Suprapubic skin (tissue), 4 donors: Measurements from ENCODE around the gene ACD. TPM values are rescaled to one million over a fixed set of nuclear protein-coding genes. Genes with fewer than 3 reads are reported as not detected.
A peak's percentile ranks its signal among the peaks of the same experiment; 100 is the strongest.

Experiments
- DNase-seq, 2 donors: peaks; one replicate each; pipeline ENCODE4 v3.0.0-alpha.2; 2019; ENCODE audit warnings: low spot score in 2 of 2
- H3K27ac ChIP-seq: fragments of 200-600 bp; sonication (generic); one replicate; pipeline ENCODE4 v1.5.1; 2019
- H3K27me3 ChIP-seq: fragments of 200-600 bp; sonication (generic); one replicate; pipeline ENCODE4 v1.5.1; 2019
- H3K36me3 ChIP-seq: fragments of 200-600 bp; sonication (generic); one replicate; pipeline ENCODE4 v1.5.1; 2019
- H3K4me1 ChIP-seq: fragments of 200-600 bp; sonication (generic); one replicate; pipeline ENCODE4 v1.5.1; 2019
- H3K4me3 ChIP-seq: fragments of 200-600 bp; sonication (generic); one replicate; pipeline ENCODE4 v1.5.1; 2019; ENCODE audit warnings: mild to moderate bottlenecking
- H3K9me3 ChIP-seq: fragments of 200-600 bp; sonication (generic); one replicate; pipeline ENCODE4 v1.5.1; 2019
- EP300 ChIP-seq: sonication (generic); formaldehyde crosslinking; IDR thresholded peaks from one replicate; pipeline ENCODE4 v1.6.1; 2017; ENCODE audit warnings: antibody characterized with exemption
- POLR2A ChIP-seq, 2 donors: fragments of 450-650 bp; IDR thresholded peaks; one replicate each; pipeline ENCODE4 v1.6.1; 2017; ENCODE audit warnings: antibody characterized with exemption in 2 of 2, mild to moderate bottlenecking in 2 of 2, moderate library complexity in 2 of 2
- POLR2AphosphoS5 ChIP-seq, 3 donors: sonication (generic); formaldehyde crosslinking; IDR thresholded peaks; one replicate each; pipeline ENCODE4 v1.6.1; 2017; ENCODE audit warnings: antibody characterized with exemption in 3 of 3
- WGBS: methylation state at CpG from one replicate; pipeline ENCODE4 v1.1.5; 2018; 5-methylcytosine and 5-hydroxymethylcytosine counted together
- total RNA-seq, 4 donors: library from RNA; depleted of rRNA; stranded (reverse); fragments of >200 nt; gene quantifications; one replicate each; pipeline ENCODE4 v1.1.0, GENCODE V29; 2016
- TF ChIP-seq, protein P1 (sequence below), 2 donors: fragments of 200-600 bp in 1 of 2; fragments of 450-650 bp in 1 of 2; sonication (generic) in 1 of 2; IDR thresholded peaks; one replicate each; pipeline ENCODE4 v1.5.1; 2016 to 2019; ENCODE audit warnings: antibody characterized with exemption in 2 of 2, mild to moderate bottlenecking in 1 of 2, moderate library complexity in 1 of 2

ACD gene
- total RNA-seq, 4 donors from 2014 or later, result 17.6 to 33.9 (median 22.3) TPM

DNA sequence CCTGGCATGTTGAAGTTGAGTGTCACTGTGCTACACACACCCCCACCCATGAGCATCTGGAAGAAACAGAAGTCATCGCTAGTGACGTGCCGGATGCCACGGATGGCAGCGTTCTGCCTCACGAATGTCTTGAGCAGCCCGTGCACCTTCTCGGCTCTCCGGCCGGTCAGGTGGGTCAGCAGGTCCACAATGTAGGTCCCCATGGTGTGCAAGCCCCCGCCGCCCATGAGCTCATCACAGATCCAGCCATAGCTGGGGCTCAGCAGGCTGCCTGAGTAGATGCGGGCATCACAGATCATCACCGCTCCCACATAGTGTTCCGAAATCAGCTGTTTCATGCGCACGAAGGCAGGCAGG lies 15.5 kb upstream of the ACD start:
- H3K27me3 ChIP-seq, result no peaks in the 10 kb centered on the region
- H3K27ac ChIP-seq, result no peak overlapping the region
- DNase-seq, result no peak
- H3K36me3 ChIP-seq, result peaks cover 7% of the 10 kb centered on the region
- peaks cover 48% of the 10 kb centered on the region for H3K4me1 ChIP-seq
- no peak overlapping the region for H3K4me3 ChIP-seq
- H3K9me3 ChIP-seq, result no peaks in the 10 kb centered on the region
- 96% methylated on average over 12 of the region's 17 CpGs for WGBS
- TF ChIP-seq, protein P1, sequence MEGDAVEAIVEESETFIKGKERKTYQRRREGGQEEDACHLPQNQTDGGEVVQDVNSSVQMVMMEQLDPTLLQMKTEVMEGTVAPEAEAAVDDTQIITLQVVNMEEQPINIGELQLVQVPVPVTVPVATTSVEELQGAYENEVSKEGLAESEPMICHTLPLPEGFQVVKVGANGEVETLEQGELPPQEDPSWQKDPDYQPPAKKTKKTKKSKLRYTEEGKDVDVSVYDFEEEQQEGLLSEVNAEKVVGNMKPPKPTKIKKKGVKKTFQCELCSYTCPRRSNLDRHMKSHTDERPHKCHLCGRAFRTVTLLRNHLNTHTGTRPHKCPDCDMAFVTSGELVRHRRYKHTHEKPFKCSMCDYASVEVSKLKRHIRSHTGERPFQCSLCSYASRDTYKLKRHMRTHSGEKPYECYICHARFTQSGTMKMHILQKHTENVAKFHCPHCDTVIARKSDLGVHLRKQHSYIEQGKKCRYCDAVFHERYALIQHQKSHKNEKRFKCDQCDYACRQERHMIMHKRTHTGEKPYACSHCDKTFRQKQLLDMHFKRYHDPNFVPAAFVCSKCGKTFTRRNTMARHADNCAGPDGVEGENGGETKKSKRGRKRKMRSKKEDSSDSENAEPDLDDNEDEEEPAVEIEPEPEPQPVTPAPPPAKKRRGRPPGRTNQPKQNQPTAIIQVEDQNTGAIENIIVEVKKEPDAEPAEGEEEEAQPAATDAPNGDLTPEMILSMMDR (IDR thresholded peaks at IDR 0.05), result no peak

DNA sequence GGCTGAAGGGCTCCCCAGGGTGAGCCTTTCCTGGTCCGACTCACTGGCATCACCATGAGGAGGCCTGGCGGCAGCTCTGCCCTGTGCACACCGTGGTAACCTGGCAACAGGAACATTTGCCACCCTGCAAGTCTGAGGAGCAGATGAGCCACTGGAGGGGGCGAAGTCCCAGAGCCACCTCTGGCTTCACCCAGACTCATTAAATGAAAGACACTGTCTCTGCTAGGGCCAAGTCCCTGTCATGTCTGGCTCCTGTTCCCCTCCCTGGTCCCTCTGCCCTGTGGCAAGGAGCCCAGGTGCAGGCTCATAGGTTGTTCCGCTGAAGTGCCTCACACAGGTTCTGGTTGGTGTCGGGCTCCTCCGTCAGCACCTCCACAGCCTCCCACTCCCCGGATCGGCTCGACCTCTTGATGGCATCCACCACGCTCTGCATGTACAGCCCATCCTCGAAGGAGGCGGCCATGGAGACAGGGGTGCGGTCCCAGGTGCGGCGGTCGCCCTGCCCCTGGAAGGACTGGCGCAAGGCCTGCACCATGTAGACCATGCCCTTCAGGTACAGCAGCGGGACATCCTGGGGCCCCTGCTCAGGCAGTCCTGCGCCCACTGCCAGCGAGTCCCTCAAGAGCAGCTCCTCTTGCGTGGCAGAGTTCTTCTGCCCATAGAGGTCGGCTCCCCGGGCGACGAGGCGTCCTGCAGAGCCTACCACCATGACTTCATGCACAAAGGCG lies 15.0 kb upstream of the ACD start:
- TF ChIP-seq, protein P1 (IDR thresholded peaks at IDR 0.05), result no peak
- TF ChIP-seq POLR2AphosphoS5 (IDR thresholded peaks at IDR 0.05) (no peak), EP300 (no peak), POLR2A (IDR thresholded peaks at IDR 0.05) (no peak)
- WGBS, result 96% methylated on average over 5 of the region's 28 CpGs
- no peak for DNase-seq

DNA sequence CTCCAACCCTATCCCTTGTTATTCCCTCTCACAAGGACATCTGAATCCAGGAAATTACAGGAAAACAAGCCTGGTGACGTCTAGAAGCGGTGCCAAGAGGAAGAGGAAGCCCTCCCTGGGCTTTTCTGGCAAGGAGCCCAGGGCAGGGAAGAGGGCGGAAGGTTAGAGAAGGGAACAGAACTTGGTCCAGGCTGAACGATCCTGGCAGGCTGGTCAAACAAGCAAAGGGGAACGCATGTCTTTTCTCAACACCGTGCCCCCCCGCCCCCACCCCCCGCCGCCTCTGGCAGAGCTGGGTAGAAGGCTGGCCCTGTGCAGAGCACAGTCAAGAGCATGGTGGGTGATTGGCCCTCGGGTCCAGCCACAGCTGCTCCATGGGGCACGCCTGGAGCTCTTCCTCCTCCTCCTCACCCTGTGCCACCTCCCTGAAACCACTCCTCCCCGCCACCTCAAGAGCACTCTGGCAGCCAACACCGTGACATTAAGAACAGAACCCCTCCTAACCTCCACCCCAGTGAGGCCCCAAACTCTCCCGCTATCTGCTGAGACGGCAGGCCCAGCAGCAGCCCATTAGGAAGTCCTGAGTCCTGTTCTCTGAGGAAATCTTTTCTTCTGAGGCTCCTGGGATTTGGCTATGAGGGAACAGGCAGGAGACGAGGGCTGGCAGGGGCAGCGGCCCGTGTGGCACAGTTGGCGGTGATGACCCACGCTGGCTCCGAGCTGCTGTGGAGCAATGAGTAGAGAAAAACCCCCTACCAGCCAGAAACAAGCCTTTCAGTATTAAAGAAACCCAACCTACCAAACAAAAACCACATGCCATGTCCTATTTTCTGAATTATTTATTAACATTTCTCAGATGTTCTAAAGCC lies 13.9 kb upstream of the ACD start:
- Histone ChIP-seq H3K4me1 (peaks cover 48% of the 10 kb centered on the region), H3K36me3 (peaks cover 7% of the 10 kb centered on the region), H3K27me3 (no peaks in the 10 kb centered on the region), H3K27ac (peak overlapping the region; percentile 80), H3K9me3 (no peaks in the 10 kb centered on the region), H3K4me3 (no peak overlapping the region)
- 40% methylated on average over 16 of the region's 21 CpGs for WGBS
- DNase-seq, result no peak
- TF ChIP-seq, protein P1 (IDR thresholded peaks at IDR 0.05), result no peak

More for the DNA sequence above, 15.0 kb upstream of the ACD start:
- Histone ChIP-seq H3K36me3 (peaks cover 7% of the 10 kb centered on the region), H3K4me3 (no peak overlapping the region), H3K27ac (peak overlapping the region; percentile 25), H3K4me1 (peaks cover 48% of the 10 kb centered on the region), H3K9me3 (no peaks in the 10 kb centered on the region), H3K27me3 (no peaks in the 10 kb centered on the region)

DNA sequence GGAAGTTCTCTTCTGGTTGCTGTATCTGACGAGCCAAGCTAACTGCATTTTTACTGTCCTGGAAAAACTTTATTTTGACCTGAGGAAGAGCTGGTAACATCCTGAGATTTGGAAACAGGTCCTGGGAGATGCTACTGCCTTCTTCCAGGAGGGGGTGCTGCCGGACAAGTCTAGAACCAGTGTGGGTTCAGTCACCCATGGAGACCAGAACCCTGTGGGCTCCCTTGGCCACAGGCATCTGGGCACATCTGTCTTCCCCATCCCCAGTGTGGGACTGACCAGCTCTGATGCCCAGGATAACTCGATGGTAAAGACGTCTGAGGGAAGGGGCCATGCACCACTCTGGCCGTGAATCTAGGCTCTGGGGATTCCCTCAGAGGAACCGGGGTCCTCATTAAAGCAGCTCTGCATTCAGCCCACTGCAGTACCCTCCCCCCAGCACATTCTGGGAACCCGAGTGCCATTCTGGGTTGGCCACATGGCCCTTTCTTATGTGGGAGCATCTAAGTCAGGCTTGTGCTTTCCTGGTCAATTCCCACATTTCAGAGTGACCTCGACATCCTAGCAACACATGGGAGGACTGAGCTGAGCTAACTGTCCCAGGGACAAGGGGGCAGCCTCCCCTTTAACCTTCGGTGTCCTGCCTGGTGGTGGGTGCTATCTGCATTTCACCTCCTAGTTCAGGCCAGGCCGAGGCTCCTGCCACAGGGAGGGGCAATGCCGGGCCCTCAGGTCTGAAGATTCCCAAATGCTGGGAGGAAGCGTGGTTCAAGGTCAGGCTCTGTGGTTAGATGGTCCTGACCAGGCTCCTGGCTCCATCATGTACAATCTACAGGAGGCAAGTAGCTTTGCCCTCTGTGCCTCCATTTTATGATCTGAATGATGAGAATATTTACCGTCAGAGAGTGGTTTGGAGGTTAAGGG lies 12.9 kb upstream of the ACD start:
- no peak overlapping the region for H3K4me3 ChIP-seq
- no peaks in the 10 kb centered on the region for H3K9me3 ChIP-seq
- TF ChIP-seq, protein P1 (IDR thresholded peaks at IDR 0.05), result peak; percentile 61 to 75
- TF ChIP-seq POLR2A (IDR thresholded peaks at IDR 0.05), result no peak
- H3K27ac ChIP-seq, result peak overlapping the region; percentile 80
- H3K27me3 ChIP-seq, result no peaks in the 10 kb centered on the region
- H3K36me3 ChIP-seq, result peaks cover 7% of the 10 kb centered on the region
- 50% methylated on average over 8 of the region's 13 CpGs for WGBS
- H3K4me1 ChIP-seq, result peaks cover 53% of the 10 kb centered on the region
- no peak for DNase-seq
